H9 (cell line): ENCODE measurements around the gene CCDC57. TPM values are rescaled to one million over a fixed set of nuclear protein-coding genes. Genes with fewer than 3 reads are reported as not detected.

ENCODE experiments used
- DNase-seq: peaks from one replicate; pipeline ENCODE4 v3.0.0-alpha.2; 2017
- H2AFZ ChIP-seq: one replicate; pipeline ENCODE4 v1.6.1; 2013; ENCODE audit warnings: mild to moderate bottlenecking, low read length, control low read depth, moderate library complexity
- H2AK5ac ChIP-seq: 2 replicates; pipeline ENCODE4 v1.6.1; 2013; ENCODE audit warnings: low read length, control low read depth, mixed read lengths; ENCODE audit not compliant: insufficient read length
- H2BK120ac ChIP-seq: one replicate; pipeline ENCODE4 v1.6.1; 2013; ENCODE audit warnings: low read depth, mild to moderate bottlenecking, low read length, control low read depth, inconsistent platforms; ENCODE audit not compliant: poor library complexity, severe bottlenecking
- H2BK12ac ChIP-seq: 2 replicates; pipeline ENCODE4 v1.6.1; 2013; ENCODE audit warnings: low read length, control low read depth, mixed read lengths, low read depth; ENCODE audit not compliant: insufficient read length
- H2BK15ac ChIP-seq: 2 replicates; pipeline ENCODE4 v1.6.1; 2013; ENCODE audit warnings: low read depth, low read length, control low read depth
- H2BK20ac ChIP-seq: one replicate; pipeline ENCODE4 v1.6.1; 2013; ENCODE audit warnings: low read depth, mild to moderate bottlenecking, low read length, control low read depth, inconsistent platforms; ENCODE audit not compliant: poor library complexity, severe bottlenecking
- H2BK5ac ChIP-seq: 2 replicates; pipeline ENCODE4 v1.6.1; 2013; ENCODE audit warnings: low read length, control low read depth, mixed read lengths; ENCODE audit not compliant: insufficient read length
- H3K14ac ChIP-seq: 2 replicates; pipeline ENCODE4 v1.6.1; 2013; ENCODE audit warnings: low read length, control low read depth; ENCODE audit not compliant: insufficient read depth
- H3K18ac ChIP-seq: 2 replicates; pipeline ENCODE4 v1.6.1; 2013; ENCODE audit warnings: low read depth, mild to moderate bottlenecking, mixed read lengths, low read length, control low read depth; ENCODE audit not compliant: insufficient read length
- H3K23ac ChIP-seq: 2 replicates; pipeline ENCODE4 v1.6.1; 2013; ENCODE audit warnings: low read length, control low read depth, mixed read lengths, low read depth; ENCODE audit not compliant: insufficient read length
- H3K23me2 ChIP-seq: 2 replicates; pipeline ENCODE4 v1.6.1; 2013; ENCODE audit warnings: low read depth, mild to moderate bottlenecking, mixed read lengths, low read length, control low read depth; ENCODE audit not compliant: insufficient read length, poor library complexity, severe bottlenecking
- H3K27ac ChIP-seq: 2 replicates; pipeline ENCODE4 v1.5.1; 2013; ENCODE audit warnings: low read length, control low read depth, mixed read lengths, low read depth; ENCODE audit not compliant: insufficient read length
- H3K27me3 ChIP-seq: 2 replicates; pipeline ENCODE4 v1.6.1; 2013; ENCODE audit warnings: low read length, control low read depth, inconsistent platforms; ENCODE audit not compliant: insufficient read depth
- H3K4ac ChIP-seq: 2 replicates; pipeline ENCODE4 v1.6.1; 2013; ENCODE audit warnings: low read depth, mild to moderate bottlenecking, control low read depth, inconsistent platforms, low read length, moderate library complexity
- H3K4me1 ChIP-seq: 2 replicates; pipeline ENCODE4 v1.6.1; 2013; ENCODE audit warnings: low read length, control low read depth, inconsistent platforms; ENCODE audit not compliant: insufficient read depth
- H3K4me2 ChIP-seq: 2 replicates; pipeline ENCODE4 v1.6.1; 2013; ENCODE audit warnings: low read length, control low read depth, mixed read lengths; ENCODE audit not compliant: insufficient read length, insufficient read depth
- H3K56ac ChIP-seq: 2 replicates; pipeline ENCODE4 v1.6.1; 2013; ENCODE audit warnings: low read depth, mild to moderate bottlenecking, mixed read lengths, low read length, control low read depth; ENCODE audit not compliant: insufficient read length
- H3K79me1 ChIP-seq: 2 replicates; pipeline ENCODE4 v1.6.1; 2013; ENCODE audit warnings: low read depth, mild to moderate bottlenecking, moderate library complexity, low read length, control low read depth, inconsistent platforms; ENCODE audit not compliant: insufficient read depth, poor library complexity, severe bottlenecking
- H3K79me2 ChIP-seq: 2 replicates; pipeline ENCODE4 v1.6.1; 2013; ENCODE audit warnings: low read length, control low read depth, inconsistent platforms; ENCODE audit not compliant: insufficient read depth
- H3K9ac ChIP-seq: 2 replicates; pipeline ENCODE4 v1.6.1; 2013; ENCODE audit warnings: low read length, control low read depth, mixed read lengths; ENCODE audit not compliant: insufficient read length; ENCODE audit errors: extremely low read depth
- H3K9me3 ChIP-seq: one replicate; pipeline ENCODE4 v1.6.1; 2013; ENCODE audit warnings: low read depth, low read length, inconsistent platforms; ENCODE audit not compliant: control insufficient read depth
- H3T11ph ChIP-seq: one replicate; pipeline ENCODE4 v1.6.1; 2013; ENCODE audit warnings: mild to moderate bottlenecking, low read length, control low read depth, inconsistent platforms
- H4K20me1 ChIP-seq: one replicate; pipeline ENCODE4 v1.6.1; 2013; ENCODE audit not compliant: control insufficient read depth, insufficient read length, insufficient read depth
- H4K5ac ChIP-seq: 2 replicates; pipeline ENCODE4 v1.6.1; 2013; ENCODE audit warnings: low read depth, mild to moderate bottlenecking, mixed read lengths, low read length, control low read depth; ENCODE audit not compliant: insufficient read length
- H4K8ac ChIP-seq: replicated peaks from 2 replicates; pipeline ENCODE4 v1.6.1; 2013; ENCODE audit warnings: low read length, control low read depth, mixed read lengths, low read depth; ENCODE audit not compliant: insufficient read length
- H4K91ac ChIP-seq: 2 replicates; pipeline ENCODE4 v1.6.1; 2013; ENCODE audit warnings: low read depth, mild to moderate bottlenecking, moderate library complexity, mixed read lengths, low read length, control low read depth; ENCODE audit not compliant: insufficient read length
- H3K27ac Mint-ChIP-seq, 3 experiments: 2 replicates in 2 of 3; 3 replicates in 1 of 3; pipeline ENCODE4 v1.8.0; 2020 to 2021; ENCODE audit warnings: mixed read lengths in 3 of 3, mild to moderate bottlenecking in 1 of 3, moderate library complexity in 1 of 3
- H3K27me3 Mint-ChIP-seq: 2 replicates; pipeline ENCODE4 v1.8.0; 2021; ENCODE audit warnings: low read depth, mild to moderate bottlenecking, moderate library complexity, mixed read lengths
- H3K36me3 Mint-ChIP-seq, 3 experiments: 2 replicates in 2 of 3; 3 replicates in 1 of 3; pipeline ENCODE4 v1.8.0; 2020 to 2021; ENCODE audit warnings: low read depth in 3 of 3, mixed read lengths in 3 of 3; ENCODE audit not compliant: insufficient read depth in 1 of 3
- H3K4me1 Mint-ChIP-seq, 2 experiments: 2 replicates each; pipeline ENCODE4 v1.8.0; 2020; ENCODE audit warnings: mixed read lengths in 2 of 2
- H3K4me3 Mint-ChIP-seq, 2 experiments: 2 replicates in 1 of 2; 3 replicates in 1 of 2; pipeline ENCODE4 v1.8.0; 2020 to 2021; ENCODE audit warnings: mild to moderate bottlenecking in 2 of 2, mixed read lengths in 2 of 2, moderate library complexity in 1 of 2
- H3K9me3 Mint-ChIP-seq, 2 experiments: 2 replicates in 1 of 2; 3 replicates in 1 of 2; pipeline ENCODE4 v1.8.0; 2020; ENCODE audit warnings: mild to moderate bottlenecking in 2 of 2, mixed read lengths in 2 of 2, moderate library complexity in 1 of 2
- WGBS: extraction: QIAGEN DNeasy Blood & Tissue Kit; methylation state at CpG from one replicate; pipeline ENCODE4 v1.1.7; 2013; ENCODE audit warnings: missing lambda C conversion rate, low lambda C conversion rate, mixed read lengths; ENCODE audit not compliant: insufficient read length; ENCODE audit errors: extremely low coverage; 5-methylcytosine and 5-hydroxymethylcytosine counted together
- total RNA-seq: library from RNA; stranded (reverse); gene quantifications from 2 replicates; pipeline ENCODE4 v1.2.1, GENCODE V29; 2021
- TF ChIP-seq, protein P1 (sequence below): fragments of 200-600 bp; sonication (generic); conservative IDR thresholded peaks from 3 replicates; pipeline ENCODE4 v1.8.0; 2021; ENCODE audit warnings: antibody characterized with exemption, mild to moderate bottlenecking

Gene CCDC57
- total RNA-seq, 1 experiment from 2014 or later: 11.0 TPM

DNA sequence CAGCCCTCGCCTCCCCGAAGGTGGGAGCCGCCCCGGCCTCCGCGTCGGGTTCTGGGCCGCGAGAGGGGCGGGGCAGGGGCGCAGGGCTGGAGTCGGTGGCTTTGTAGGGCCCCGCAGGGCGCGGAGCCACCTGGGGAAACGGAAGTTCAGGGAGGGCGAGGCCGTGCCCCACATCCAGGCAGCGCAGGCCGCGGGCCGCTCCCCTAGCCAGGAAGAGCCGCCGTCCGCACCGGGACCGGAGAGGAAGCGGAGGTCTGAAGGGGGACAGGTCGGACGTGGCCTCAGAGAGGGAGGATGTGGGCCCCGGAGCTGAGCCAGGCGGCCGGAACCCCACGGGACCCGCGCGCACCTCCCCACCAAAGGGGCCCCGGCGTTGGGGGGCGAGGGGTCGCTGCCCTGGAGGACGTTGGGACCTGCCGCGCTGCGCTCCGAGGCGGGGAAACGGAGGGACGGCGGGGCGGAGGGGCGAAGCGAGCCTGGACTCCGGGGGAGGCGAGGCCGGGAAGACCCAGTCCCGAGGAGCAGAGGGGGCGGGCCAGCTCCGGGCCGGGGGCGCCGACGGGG is 15.7 kb upstream of the CCDC57 start:
- H3K4me3 Mint-ChIP-seq: peak overlapping the region; percentile 60 to 70; a peak in 4 of 5 replicates
- WGBS: no CpG with 5 or more reads among the region's 63 CpGs
- DNase-seq: no peak

More for the DNA sequence above, 15.7 kb upstream of the CCDC57 start:
- no peak overlapping the region for H3K27ac Mint-ChIP-seq
- H2AFZ ChIP-seq: no peak overlapping the region
- no peak overlapping the region for H2BK5ac ChIP-seq
- peaks cover 11% of the 10 kb centered on the region for H3K23me2 ChIP-seq
- no peak overlapping the region for H4K91ac ChIP-seq
- no peak overlapping the region for H3T11ph ChIP-seq
- H4K8ac ChIP-seq: no peak overlapping the region
- H3K4ac ChIP-seq: no peak overlapping the region
- H3K27ac ChIP-seq: no peak overlapping the region
- no peaks in the 10 kb centered on the region for H3K4me1 ChIP-seq
- H2BK20ac ChIP-seq: no peak overlapping the region
- peaks cover 2 to 4% of the 10 kb centered on the region in 2 experiments; a peak in 3 of 4 replicates for H3K4me1 Mint-ChIP-seq
- 0 out of 5 replicates have a peak, but pooled peaks cover 0 to 3% of the 10 kb centered on the region in 2 experiments for H3K9me3 Mint-ChIP-seq
- no peak overlapping the region for H2AK5ac ChIP-seq
- H2BK15ac ChIP-seq: no peak overlapping the region
- H3K36me3 Mint-ChIP-seq: no peaks in the 10 kb centered on the region
- H2BK120ac ChIP-seq: no peak overlapping the region
- H3K9me3 ChIP-seq: no peaks in the 10 kb centered on the region
- no peak overlapping the region for H3K56ac ChIP-seq
- peak overlapping the region; percentile 49; the same call in 1 of the 2 replicates for H3K14ac ChIP-seq
- no peak overlapping the region for H3K18ac ChIP-seq
- H3K4me2 ChIP-seq: peak overlapping the region; percentile 21
- no peaks in the 10 kb centered on the region for H3K79me2 ChIP-seq
- H4K20me1 ChIP-seq: peaks cover 2% of the 10 kb centered on the region
- peaks cover 51% of the 10 kb centered on the region for H3K27me3 Mint-ChIP-seq
- H2BK12ac ChIP-seq: no peak overlapping the region
- peaks cover 22% of the 10 kb centered on the region; the same call in 1 of the 2 replicates for H3K27me3 ChIP-seq
- H4K5ac ChIP-seq: no peak overlapping the region
- TF ChIP-seq, protein P1, sequence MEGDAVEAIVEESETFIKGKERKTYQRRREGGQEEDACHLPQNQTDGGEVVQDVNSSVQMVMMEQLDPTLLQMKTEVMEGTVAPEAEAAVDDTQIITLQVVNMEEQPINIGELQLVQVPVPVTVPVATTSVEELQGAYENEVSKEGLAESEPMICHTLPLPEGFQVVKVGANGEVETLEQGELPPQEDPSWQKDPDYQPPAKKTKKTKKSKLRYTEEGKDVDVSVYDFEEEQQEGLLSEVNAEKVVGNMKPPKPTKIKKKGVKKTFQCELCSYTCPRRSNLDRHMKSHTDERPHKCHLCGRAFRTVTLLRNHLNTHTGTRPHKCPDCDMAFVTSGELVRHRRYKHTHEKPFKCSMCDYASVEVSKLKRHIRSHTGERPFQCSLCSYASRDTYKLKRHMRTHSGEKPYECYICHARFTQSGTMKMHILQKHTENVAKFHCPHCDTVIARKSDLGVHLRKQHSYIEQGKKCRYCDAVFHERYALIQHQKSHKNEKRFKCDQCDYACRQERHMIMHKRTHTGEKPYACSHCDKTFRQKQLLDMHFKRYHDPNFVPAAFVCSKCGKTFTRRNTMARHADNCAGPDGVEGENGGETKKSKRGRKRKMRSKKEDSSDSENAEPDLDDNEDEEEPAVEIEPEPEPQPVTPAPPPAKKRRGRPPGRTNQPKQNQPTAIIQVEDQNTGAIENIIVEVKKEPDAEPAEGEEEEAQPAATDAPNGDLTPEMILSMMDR: no peak
- H3K23ac ChIP-seq: no peak overlapping the region
- H3K9ac ChIP-seq: no peak overlapping the region
- no peaks in the 10 kb centered on the region for H3K79me1 ChIP-seq
